Measurements from ENCODE around the gene SYNE1.
A peak's percentile ranks its signal among the peaks of the same experiment; 100 is the strongest.

SYNE1 gene

GRCh38 chr6:152552616-152553209 is 84.4 kb downstream of the SYNE1 start:
- H3K27me3 Mint-ChIP-seq (ENCODE audit: low read depth), result no peaks in the 10 kb centered on the region
- peak; percentile 76 to 80 (median 79) for TF ChIP-seq CTCF (IDR thresholded peaks at IDR 0.05; ENCODE audit: unreplicated experiment in 3 of 3)
- peaks cover 10% of the 10 kb centered on the region for H3K9me3 Mint-ChIP-seq
- no peaks in the 10 kb centered on the region for H3K4me1 Mint-ChIP-seq
- H3K36me3 Mint-ChIP-seq (ENCODE audit: low read depth), result no peaks in the 10 kb centered on the region
- H3K4me3 Mint-ChIP-seq, result no peak overlapping the region
- H3K27ac Mint-ChIP-seq, result no peak overlapping the region

- H3K36me3 Mint-ChIP-seq (ENCODE audit: low read depth), result no peaks in the 10 kb centered on the region
- H3K4me3 Mint-ChIP-seq, result no peak overlapping the region
- no peak overlapping the region for H3K27ac Mint-ChIP-seq
- no peaks in the 10 kb centered on the region for H3K9me3 Mint-ChIP-seq
- TF ChIP-seq CTCF (IDR thresholded peaks at IDR 0.05; ENCODE audit: unreplicated experiment in 3 of 3), result no peak
- no peaks in the 10 kb centered on the region for H3K4me1 Mint-ChIP-seq
- H3K27me3 Mint-ChIP-seq (ENCODE audit: low read depth), result no peaks in the 10 kb centered on the region
Observed at GRCh38 chr6:152543519-152543918, 93.6 kb downstream of the SYNE1 start.

GRCh38 chr6:152540381-152540780 is 96.8 kb downstream of the SYNE1 start:
- no peak for TF ChIP-seq CTCF (IDR thresholded peaks at IDR 0.05; ENCODE audit: unreplicated experiment in 3 of 3)
- H3K4me1 Mint-ChIP-seq, result no peaks in the 10 kb centered on the region
- no peaks in the 10 kb centered on the region for H3K9me3 Mint-ChIP-seq
- H3K4me3 Mint-ChIP-seq, result no peak overlapping the region
- no peaks in the 10 kb centered on the region for H3K36me3 Mint-ChIP-seq (ENCODE audit: low read depth)
- H3K27me3 Mint-ChIP-seq (ENCODE audit: low read depth), result no peaks in the 10 kb centered on the region
- no peak overlapping the region for H3K27ac Mint-ChIP-seq

- no peak for TF ChIP-seq CTCF (IDR thresholded peaks at IDR 0.05; ENCODE audit: unreplicated experiment in 3 of 3)
- H3K4me3 Mint-ChIP-seq, result no peak overlapping the region
- H3K9me3 Mint-ChIP-seq, result no peaks in the 10 kb centered on the region
- no peaks in the 10 kb centered on the region for H3K36me3 Mint-ChIP-seq (ENCODE audit: low read depth)
- no peaks in the 10 kb centered on the region for H3K27me3 Mint-ChIP-seq (ENCODE audit: low read depth)
- no peaks in the 10 kb centered on the region for H3K4me1 Mint-ChIP-seq
- no peak overlapping the region for H3K27ac Mint-ChIP-seq
Observed at GRCh38 chr6:152534541-152534940, 102.6 kb downstream of the SYNE1 start.

- no peaks in the 10 kb centered on the region for H3K9me3 Mint-ChIP-seq
- H3K27me3 Mint-ChIP-seq (ENCODE audit: low read depth), result no peaks in the 10 kb centered on the region
- no peak for TF ChIP-seq CTCF (IDR thresholded peaks at IDR 0.05; ENCODE audit: unreplicated experiment in 3 of 3)
- no peak overlapping the region for H3K27ac Mint-ChIP-seq
- no peak overlapping the region for H3K4me3 Mint-ChIP-seq
- H3K4me1 Mint-ChIP-seq, result no peaks in the 10 kb centered on the region
- no peaks in the 10 kb centered on the region for H3K36me3 Mint-ChIP-seq (ENCODE audit: low read depth)
Observed at GRCh38 chr6:152532556-152533422, 104.4 kb downstream of the SYNE1 start.
